ENCODE data around the gene KCNJ12. TPM values are rescaled to one million over a fixed set of nuclear protein-coding genes. Genes with fewer than 3 reads are reported as not detected.
"Not testable (repeated sequence)": the region's sequence is repeated elsewhere in the genome, so short reads cannot be mapped to it uniquely, and the experiment has no call there.

KCNJ12 gene
- total RNA-seq, 1 donor from 2014 or later, result 13.2 TPM

DNA sequence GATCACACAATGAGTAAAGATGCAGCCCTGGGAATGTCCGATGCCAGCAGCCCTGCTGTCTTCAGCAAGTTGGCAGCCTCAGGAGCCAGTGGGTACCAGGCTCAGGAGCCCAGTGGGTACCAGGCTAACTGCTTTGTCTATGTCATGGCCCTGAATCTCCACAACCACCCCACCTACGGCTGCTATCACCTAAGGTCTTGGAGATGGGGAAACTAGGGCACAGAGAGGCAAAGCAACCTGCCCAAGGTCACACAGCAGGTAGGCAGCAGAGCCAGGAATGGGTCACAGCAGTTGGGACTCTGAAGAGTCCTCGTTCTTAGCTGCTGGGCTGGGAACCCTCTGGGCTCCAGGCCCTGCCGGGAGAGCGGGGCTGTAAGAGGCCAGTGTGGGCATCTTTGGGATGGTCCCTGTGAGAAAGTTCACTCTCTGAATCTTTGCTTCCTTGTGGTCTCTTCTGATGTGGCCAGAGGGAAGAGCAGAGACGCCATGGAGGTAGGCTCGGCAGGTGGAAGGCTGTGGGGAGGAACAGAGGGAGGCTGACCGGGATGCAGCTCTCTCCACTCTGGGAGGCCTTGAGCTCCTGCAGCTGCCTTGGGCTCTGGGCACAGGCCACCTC is 34.1 kb upstream of the KCNJ12 start:
- intact Hi-C loops (cut with DNase I); H3K9me3 ChIP-seq; H3K4me3 ChIP-seq; H3K27ac ChIP-seq; H3K36me3 ChIP-seq; DNase-seq (ENCODE audit: low spot score in 2 of 2); H3K27me3 ChIP-seq: not testable (repeated sequence)
- H3K4me1 ChIP-seq, result peaks cover 0 to 10% of the 10 kb centered on the region in 2 donors

DNA sequence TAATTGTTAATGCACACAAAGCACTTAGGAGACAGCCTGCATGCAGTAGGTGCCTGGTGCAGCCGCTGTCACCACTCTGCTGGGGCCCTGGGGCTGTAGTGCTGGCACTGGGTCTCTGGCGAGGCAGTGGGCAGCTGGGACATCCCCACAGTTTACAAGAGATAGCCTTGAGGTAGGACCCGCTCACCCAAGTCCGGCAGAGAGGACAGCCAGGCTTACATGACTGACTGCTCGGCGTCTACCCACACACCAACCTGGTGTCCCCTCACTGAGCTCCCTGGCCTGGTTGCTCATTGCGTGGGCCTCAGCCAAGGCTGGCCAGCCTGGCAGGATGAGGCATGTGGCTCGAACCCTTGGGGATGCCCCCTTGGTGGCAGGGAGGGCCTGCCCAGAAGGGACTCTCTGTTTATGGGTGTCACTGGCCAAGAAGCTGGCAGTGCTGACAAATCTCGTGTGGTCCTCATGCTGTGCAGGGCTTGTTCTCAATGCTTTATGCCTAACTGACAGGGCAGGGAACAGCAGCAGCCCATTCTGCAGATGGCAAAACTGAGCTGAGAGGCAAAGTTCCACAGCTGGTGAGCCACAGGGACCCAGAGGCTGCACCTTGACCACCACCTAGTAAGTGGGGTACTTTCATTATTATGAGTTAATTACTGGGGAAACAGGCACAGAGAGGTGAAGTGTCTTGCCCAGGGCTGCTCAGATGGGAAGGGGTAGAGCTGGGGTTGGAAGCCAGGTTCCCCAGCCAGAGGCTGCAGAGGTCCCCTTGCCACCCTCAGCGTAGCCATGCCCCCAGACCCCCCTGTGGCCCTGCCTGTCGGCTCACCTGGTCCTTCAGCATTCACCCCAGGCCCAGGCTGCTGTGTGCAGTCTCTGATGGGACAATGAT is 32.9 kb upstream of the KCNJ12 start:
- DNase-seq (ENCODE audit: low spot score in 2 of 2); H3K4me1 ChIP-seq; H3K36me3 ChIP-seq; H3K27ac ChIP-seq; H3K9me3 ChIP-seq; H3K27me3 ChIP-seq; H3K4me3 ChIP-seq; intact Hi-C loops (cut with DNase I): not testable (repeated sequence)

DNA sequence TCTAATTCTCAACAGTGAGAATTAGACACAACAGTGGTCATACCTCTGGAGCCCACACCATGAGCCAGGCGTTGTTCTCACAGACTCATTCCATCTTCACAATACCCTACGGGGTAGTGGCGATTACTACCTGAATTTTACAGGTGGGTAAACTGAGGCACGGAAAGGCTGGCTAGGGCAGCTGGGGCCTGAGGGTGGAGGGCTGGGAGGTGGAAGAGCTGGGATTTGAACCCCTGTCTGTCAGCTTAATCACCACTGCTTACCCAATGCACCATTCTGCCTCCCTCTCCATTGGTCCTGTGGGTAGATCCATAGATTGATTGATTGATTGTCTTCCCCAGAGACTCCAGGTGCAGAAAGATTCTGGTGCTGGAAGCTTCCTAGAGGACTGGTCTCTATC is 31.4 kb upstream of the KCNJ12 start:
- H3K4me3 ChIP-seq; H3K27me3 ChIP-seq; intact Hi-C loops (cut with DNase I); H3K9me3 ChIP-seq; DNase-seq (ENCODE audit: low spot score in 2 of 2); H3K27ac ChIP-seq; H3K36me3 ChIP-seq; H3K4me1 ChIP-seq: not testable (repeated sequence)

DNA sequence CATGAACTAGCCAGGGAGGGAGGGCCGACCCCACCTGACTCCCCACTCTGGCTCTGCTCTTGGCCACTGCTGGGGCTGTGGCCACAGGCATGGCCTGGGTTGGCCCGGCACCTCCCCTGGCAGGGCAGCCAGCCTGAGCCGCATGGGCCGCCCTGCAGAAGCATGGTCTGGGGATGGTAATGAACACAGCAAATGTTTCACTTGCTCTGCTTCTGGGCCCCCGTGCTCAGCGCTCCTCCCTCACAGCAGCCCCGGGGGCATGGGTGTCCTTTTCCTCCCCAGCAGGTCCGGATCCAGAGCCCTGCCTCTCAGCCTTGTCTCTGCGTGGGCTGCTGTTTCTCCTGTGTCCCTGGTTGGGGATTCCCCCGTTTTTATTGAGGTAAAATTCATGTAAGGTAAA is 30.9 kb upstream of the KCNJ12 start:
- no peak for DNase-seq (ENCODE audit: low spot score in 2 of 2)
- H3K9me3 ChIP-seq, result no peaks in the 10 kb centered on the region
- intact Hi-C loops (cut with DNase I), result no loop called here

DNA sequence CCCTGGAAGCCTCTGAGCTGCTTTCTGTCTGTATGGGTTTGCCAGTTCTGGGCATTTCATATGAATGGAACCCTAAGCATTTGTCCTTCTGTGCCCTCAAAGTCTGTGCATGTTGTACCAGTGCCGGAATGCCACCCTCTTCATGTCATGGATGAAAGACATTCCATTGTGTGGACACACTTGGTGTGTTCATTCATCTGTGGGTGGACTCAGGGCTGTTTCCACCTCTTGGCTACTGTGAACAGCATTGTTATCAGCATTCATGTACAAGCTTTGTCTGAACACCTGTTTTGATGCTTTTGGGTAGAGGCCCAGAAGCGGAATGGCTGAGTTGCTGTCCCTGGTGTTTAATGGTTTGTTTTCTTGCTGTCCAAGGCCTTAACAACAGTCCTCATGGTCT is 30.1 kb upstream of the KCNJ12 start:
- DNase-seq (ENCODE audit: low spot score in 2 of 2); H3K27me3 ChIP-seq; H3K4me3 ChIP-seq; H3K4me1 ChIP-seq; H3K36me3 ChIP-seq; intact Hi-C loops (cut with DNase I); H3K9me3 ChIP-seq; H3K27ac ChIP-seq: not testable (repeated sequence)

More for the DNA sequence above, 30.9 kb upstream of the KCNJ12 start:
- no peaks in the 10 kb centered on the region for H3K36me3 ChIP-seq
- H3K4me3 ChIP-seq, result no peak overlapping the region
- TF ChIP-seq, protein P1, sequence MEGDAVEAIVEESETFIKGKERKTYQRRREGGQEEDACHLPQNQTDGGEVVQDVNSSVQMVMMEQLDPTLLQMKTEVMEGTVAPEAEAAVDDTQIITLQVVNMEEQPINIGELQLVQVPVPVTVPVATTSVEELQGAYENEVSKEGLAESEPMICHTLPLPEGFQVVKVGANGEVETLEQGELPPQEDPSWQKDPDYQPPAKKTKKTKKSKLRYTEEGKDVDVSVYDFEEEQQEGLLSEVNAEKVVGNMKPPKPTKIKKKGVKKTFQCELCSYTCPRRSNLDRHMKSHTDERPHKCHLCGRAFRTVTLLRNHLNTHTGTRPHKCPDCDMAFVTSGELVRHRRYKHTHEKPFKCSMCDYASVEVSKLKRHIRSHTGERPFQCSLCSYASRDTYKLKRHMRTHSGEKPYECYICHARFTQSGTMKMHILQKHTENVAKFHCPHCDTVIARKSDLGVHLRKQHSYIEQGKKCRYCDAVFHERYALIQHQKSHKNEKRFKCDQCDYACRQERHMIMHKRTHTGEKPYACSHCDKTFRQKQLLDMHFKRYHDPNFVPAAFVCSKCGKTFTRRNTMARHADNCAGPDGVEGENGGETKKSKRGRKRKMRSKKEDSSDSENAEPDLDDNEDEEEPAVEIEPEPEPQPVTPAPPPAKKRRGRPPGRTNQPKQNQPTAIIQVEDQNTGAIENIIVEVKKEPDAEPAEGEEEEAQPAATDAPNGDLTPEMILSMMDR (IDR thresholded peaks at IDR 0.05), result no peak
- no peak overlapping the region for H3K27ac ChIP-seq
- H3K4me1 ChIP-seq, result peaks cover 0 to 2% of the 10 kb centered on the region in 2 donors
- no peaks in the 10 kb centered on the region for H3K27me3 ChIP-seq

DNA sequence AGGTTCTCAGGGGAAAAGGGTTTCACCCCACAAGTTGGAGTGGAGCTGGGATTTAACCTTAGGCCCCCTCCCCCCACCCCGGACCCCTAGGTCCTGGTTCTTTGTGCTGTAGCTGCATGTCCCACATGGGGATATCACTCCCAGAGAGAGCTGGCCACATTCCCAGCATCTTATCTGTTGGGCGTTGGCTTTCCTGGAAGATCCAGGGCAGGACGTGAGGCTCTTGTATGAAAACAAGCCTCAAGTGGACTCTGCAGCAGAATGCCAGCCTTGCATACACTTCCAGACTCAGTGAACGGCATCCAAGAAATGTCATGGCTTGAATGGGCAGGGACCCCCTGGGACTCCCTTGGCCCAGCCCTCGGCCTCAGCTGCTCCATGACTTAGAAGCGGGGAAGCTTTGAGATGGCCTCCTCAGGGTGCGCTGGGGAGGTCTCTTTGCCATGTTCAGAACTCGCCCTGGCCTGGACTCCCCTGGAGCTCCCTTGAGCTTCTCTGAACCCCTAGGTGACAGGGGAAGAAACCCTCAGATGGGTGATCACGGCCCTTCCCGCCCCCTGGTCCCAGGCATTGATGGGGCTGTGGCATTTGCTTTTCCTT is 29.4 kb upstream of the KCNJ12 start:
- H3K36me3 ChIP-seq; intact Hi-C loops (cut with DNase I); H3K4me1 ChIP-seq; H3K27me3 ChIP-seq; H3K4me3 ChIP-seq; H3K9me3 ChIP-seq; DNase-seq (ENCODE audit: low spot score in 2 of 2); H3K27ac ChIP-seq: not testable (repeated sequence)

DNA sequence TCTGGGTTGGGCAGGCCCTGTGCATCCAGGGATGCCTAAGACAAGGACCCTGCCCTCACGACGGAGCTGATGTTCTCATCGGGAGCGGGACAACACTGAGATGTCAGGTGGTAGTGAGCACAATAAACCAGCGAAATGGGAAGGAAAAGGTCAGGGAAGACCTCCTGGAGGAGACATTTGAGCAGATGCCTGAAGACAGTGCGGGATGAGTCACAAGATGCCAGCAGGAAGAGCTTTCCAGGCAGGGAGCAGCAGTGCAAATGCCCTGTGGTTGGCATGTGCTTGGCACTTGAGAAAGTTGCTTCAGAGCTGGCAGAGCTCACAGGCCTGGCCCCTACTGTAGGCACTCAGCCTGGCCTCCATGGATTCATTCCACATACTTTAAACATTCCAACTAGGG is 28.5 kb upstream of the KCNJ12 start:
- DNase-seq (ENCODE audit: low spot score in 2 of 2); H3K27ac ChIP-seq; H3K9me3 ChIP-seq; H3K4me3 ChIP-seq; H3K36me3 ChIP-seq; H3K4me1 ChIP-seq; H3K27me3 ChIP-seq; intact Hi-C loops (cut with DNase I): not testable (repeated sequence)

DNA sequence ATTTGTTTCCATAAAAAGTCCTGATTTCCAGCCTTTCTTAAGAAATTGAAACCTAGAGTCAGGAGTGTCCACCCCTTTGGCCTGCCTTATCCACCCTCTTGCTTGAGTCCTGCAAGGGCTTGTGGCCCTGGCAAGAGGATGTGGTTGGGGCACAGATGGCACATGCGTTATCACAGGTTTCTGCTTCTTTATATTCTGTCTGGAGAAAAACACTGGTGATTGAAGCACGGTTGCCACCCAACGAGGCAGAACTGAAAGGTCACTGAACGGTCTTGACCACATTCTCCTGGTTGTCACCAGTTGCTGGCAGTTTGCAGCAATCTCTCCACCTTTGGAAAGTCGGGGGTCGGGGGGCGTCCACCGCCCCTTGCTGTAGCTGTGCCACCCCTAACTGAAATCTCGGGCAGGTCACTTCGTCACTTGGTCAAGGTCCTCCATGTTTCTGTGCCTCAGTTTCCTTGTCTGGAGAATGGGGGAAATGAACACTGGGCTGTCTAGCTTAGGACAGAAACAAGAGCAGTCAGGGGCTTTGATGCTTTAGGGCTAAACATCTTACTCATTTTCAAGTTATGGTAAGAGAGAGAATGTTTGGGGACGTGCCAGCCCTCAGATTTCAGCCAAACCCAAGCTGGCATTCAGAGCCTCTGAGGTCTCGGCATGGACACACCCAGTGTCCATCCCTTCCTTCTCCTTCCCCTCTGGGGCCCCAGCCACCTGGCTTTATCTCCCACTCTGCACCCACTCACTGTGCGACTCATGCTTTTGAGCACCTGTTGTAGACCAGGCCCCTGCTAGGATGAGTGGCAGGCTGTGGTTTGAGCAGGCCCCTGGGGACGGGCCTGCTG is 27.9 kb upstream of the KCNJ12 start:
- H3K9me3 ChIP-seq; H3K27ac ChIP-seq; H3K36me3 ChIP-seq; H3K27me3 ChIP-seq; DNase-seq (ENCODE audit: low spot score in 2 of 2); H3K4me3 ChIP-seq; H3K4me1 ChIP-seq; intact Hi-C loops (cut with DNase I): not testable (repeated sequence)

DNA sequence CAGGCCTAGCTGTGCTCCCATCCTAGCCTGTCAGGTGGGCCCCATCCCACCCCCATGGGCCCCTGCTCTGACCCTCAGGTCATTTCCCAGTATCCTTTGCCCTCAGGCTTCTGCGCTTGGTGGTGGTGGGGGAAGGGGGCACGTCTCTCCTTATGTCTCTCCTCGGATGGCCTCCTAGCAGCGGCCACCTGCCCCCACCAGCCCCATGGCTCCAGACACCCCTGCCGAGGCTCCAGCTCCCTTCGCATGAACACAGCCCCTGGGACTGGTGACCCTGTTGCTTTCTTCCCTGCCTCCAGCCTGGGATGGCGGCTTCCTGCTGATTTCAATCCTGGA is 27.3 kb upstream of the KCNJ12 start:
- H3K27ac ChIP-seq; H3K36me3 ChIP-seq; H3K4me1 ChIP-seq; H3K27me3 ChIP-seq; H3K9me3 ChIP-seq; H3K4me3 ChIP-seq; intact Hi-C loops (cut with DNase I); DNase-seq (ENCODE audit: low spot score in 2 of 2): not testable (repeated sequence)

DNA sequence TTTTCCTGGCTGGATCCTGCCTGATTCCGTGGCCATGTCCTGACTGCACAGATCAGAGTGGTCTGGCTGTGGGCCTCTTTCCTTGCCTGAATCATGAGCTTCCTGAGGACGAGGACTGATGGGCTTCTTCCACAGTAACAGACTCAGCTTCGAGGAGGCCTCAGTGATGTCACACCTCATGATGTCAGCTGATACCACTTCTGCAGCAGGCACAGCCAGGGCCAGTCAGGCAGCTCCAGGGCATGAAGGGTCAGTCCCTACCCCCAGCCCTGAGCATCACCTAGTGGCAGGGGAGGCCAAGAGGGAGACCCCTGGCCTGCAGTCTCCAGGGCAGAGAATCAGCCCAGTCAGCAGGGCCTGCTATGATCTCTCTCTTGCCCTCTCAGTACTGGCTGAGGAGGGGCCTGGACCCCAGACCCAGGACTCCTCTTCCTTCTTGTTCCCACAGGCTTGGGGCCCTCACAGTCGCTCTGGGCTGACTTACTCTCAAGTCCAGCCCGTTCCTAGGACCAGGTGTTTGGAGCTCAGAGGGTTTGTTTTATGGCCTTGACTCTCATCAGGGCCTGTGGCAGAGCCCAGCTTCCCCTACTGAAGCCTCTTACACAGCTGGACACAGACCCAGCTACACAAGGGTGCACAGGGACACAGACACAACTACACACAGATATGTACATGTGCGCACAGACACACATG is 26.7 kb upstream of the KCNJ12 start:
- H3K4me1 ChIP-seq; H3K27ac ChIP-seq; H3K9me3 ChIP-seq; H3K36me3 ChIP-seq; H3K27me3 ChIP-seq; DNase-seq (ENCODE audit: low spot score in 2 of 2); intact Hi-C loops (cut with DNase I); H3K4me3 ChIP-seq: not testable (repeated sequence)

DNA sequence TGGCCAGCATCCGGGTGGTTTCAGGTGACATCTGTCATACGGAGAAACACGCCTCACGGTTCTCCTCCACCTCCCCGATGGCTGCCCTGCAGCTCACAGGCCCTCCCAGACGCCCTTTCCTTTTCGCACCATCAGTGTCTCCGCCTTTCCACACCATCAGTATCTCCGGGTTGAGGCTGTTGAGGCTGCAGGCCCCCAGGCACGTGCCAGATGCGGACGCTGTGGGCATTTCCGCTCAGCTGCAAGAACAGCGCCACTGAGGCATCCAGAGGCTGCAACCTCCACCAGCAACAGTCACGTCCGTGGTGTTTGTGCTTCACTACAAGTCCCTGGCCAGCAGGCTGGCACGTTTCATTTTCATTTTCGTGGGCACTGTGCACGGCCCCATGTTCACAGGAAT is 25.7 kb upstream of the KCNJ12 start:
- H3K27me3 ChIP-seq; H3K4me3 ChIP-seq; DNase-seq (ENCODE audit: low spot score in 2 of 2); H3K4me1 ChIP-seq; intact Hi-C loops (cut with DNase I); H3K36me3 ChIP-seq; H3K9me3 ChIP-seq; H3K27ac ChIP-seq: not testable (repeated sequence)
